T1000 (cell line): ENCODE data around the gene NADK2.

Experiments
- DNase-seq: peaks from one replicate; lab custom pipeline; 2025; ENCODE audit warnings: mixed read lengths; lab: John Stamatoyannopoulos, UW

Gene NADK2

GRCh38 chr5:36246036-36246800 lies 4.5 kb upstream of the NADK2 start:
- no peak for DNase-seq

- DNase-seq = no peak
These were observed 2.4 kb upstream of the NADK2 start for GRCh38 chr5:36244076-36244475.

- no peak for DNase-seq
These were observed 1.9 kb upstream of the NADK2 start for GRCh38 chr5:36243653-36244052.

GRCh38 chr5:36242534-36243485 lies 1.1 kb upstream of the NADK2 start:
- no peak for DNase-seq

GRCh38 chr5:36240779-36241630 lies 720 bp downstream of the NADK2 start:
- DNase-seq = peak; percentile 56

GRCh38 chr5:36239370-36240293 lies 2.1 kb downstream of the NADK2 start:
- DNase-seq = no peak

- DNase-seq = no peak
These were observed 3.0 kb downstream of the NADK2 start for GRCh38 chr5:36238502-36239295.

GRCh38 chr5:36237751-36238150 lies 4.0 kb downstream of the NADK2 start:
- no peak for DNase-seq

- no peak for DNase-seq
These were observed 4.9 kb downstream of the NADK2 start for GRCh38 chr5:36236801-36237200.

GRCh38 chr5:36232533-36232932 lies 9.2 kb downstream of the NADK2 start:
- DNase-seq = no peak

- DNase-seq = no peak
These were observed 11.5 kb downstream of the NADK2 start for GRCh38 chr5:36230151-36230790.

- DNase-seq = no peak
These were observed 13.2 kb downstream of the NADK2 start for GRCh38 chr5:36228505-36228904.

- no peak for DNase-seq
These were observed 14.7 kb downstream of the NADK2 start for GRCh38 chr5:36227046-36227445.

GRCh38 chr5:36222620-36223019 lies 19.1 kb downstream of the NADK2 start:
- no peak for DNase-seq

GRCh38 chr5:36217988-36218387 lies 23.7 kb downstream of the NADK2 start:
- no peak for DNase-seq

GRCh38 chr5:36217567-36217966 lies 24.2 kb downstream of the NADK2 start:
- DNase-seq = no peak

GRCh38 chr5:36215910-36216309 lies 25.8 kb downstream of the NADK2 start:
- DNase-seq = no peak

GRCh38 chr5:36214436-36214835 lies 27.3 kb downstream of the NADK2 start:
- DNase-seq = no peak

GRCh38 chr5:36209664-36210063 lies 32.1 kb downstream of the NADK2 start:
- no peak for DNase-seq

- no peak for DNase-seq
These were observed 32.9 kb downstream of the NADK2 start for GRCh38 chr5:36208786-36209185.
